Vagina (tissue), 2 donors: Measurements from ENCODE around the gene SEPTIN8. TPM values are rescaled to one million over a fixed set of nuclear protein-coding genes. Genes with fewer than 3 reads are reported as not detected.
A peak's percentile ranks its signal among the peaks of the same experiment; 100 is the strongest.

Experiments used
- DNase-seq, 2 donors: peaks; one replicate each; pipeline ENCODE4 v3.0.0-alpha.2; 2017; ENCODE audit errors: extremely low spot score in 2 of 2
- H3K27ac ChIP-seq: fragments of 200-600 bp; sonication (generic); one replicate; pipeline ENCODE4 v1.5.1; 2019
- H3K27me3 ChIP-seq: fragments of 200-600 bp; sonication (generic); one replicate; pipeline ENCODE4 v1.5.1; 2019
- H3K36me3 ChIP-seq, 2 donors: fragments of 200-600 bp; sonication (generic); one replicate each; pipeline ENCODE4 v1.5.1; 2017 to 2019
- H3K4me1 ChIP-seq: fragments of 200-600 bp; sonication (generic); one replicate; pipeline ENCODE4 v1.5.1; 2019
- H3K4me3 ChIP-seq, 2 donors: fragments of 200-600 bp; sonication (generic); 1 replicate in 1 of 2; 2 replicates in 1 of 2; pipeline ENCODE4 v1.5.1; 2016 to 2019
- H3K9me3 ChIP-seq: fragments of 200-600 bp; sonication (generic); one replicate; pipeline ENCODE4 v1.5.1; 2019
- POLR2A ChIP-seq, 2 donors: fragments of 450-650 bp; IDR thresholded peaks; one replicate each; pipeline ENCODE4 v1.6.1; 2017; ENCODE audit warnings: antibody characterized with exemption in 2 of 2, mild to moderate bottlenecking in 2 of 2, moderate library complexity in 2 of 2
- POLR2AphosphoS5 ChIP-seq, 2 donors: sonication (generic); formaldehyde crosslinking; IDR thresholded peaks; one replicate each; pipeline ENCODE4 v1.9.0; 2017; ENCODE audit warnings: antibody characterized with exemption in 2 of 2, mild to moderate bottlenecking in 2 of 2, low read depth in 1 of 2; ENCODE audit not compliant: insufficient read depth in 1 of 2
- intact Hi-C: fragments of 100-400 bp; cut with DNase I; formaldehyde crosslinking; loops from one replicate; pipeline ENCODE4 v1.15.1; 2023
- total RNA-seq: library from RNA; depleted of rRNA; stranded (reverse); fragments of >200 nt; gene quantifications from one replicate; pipeline ENCODE4 v1.2.3, GENCODE V29; 2016
- TF ChIP-seq, protein P1 (sequence below), 3 experiments: fragments of 450-650 bp in 2 of 3; fragments of 200-600 bp in 1 of 3; sonication (generic) in 1 of 3; IDR thresholded peaks; one replicate each; pipeline ENCODE4 v1.5.1; 2017 to 2019; ENCODE audit warnings: antibody characterized with exemption in 3 of 3, mild to moderate bottlenecking in 2 of 3, moderate library complexity in 2 of 3

SEPTIN8 gene
- total RNA-seq, 1 donor from 2014 or later = 52.8 TPM

DNA sequence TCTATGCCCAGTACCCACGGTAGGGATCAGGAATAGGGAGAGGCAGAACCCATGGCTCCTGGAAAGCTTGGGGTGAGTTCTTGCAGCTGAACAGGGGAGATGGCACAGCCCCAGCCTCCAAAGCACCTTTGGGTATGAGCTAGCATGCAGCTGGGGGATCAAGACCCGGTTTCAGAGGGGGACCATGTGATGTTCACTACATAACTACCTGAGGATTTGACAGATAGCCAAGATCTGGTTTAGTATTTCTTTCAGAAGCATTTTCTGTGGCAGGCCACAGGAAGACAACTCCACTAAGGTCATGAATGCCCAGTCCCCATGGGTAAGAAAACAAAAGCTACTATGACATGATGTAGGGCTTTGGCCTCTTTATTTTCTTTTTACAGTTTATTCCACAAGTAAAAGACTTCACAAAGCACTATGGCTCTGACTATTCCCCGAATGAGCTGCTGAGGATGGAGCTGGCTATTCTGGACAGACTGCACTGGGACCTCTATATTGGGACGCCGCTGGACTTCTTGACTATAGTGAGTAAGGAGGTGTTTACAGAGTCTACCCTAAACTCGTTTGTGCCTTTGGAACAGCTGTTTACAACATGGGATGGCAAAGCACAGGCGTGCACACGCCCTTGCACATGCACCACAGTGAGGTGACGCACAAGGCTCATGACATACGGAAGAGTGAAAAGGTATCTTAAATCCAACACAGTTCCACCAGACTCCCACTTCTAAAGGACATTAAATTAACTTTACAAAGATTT, 26.4 kb downstream of the SEPTIN8 start:
- intact Hi-C loops = no loop called here
- TF ChIP-seq POLR2AphosphoS5 (IDR thresholded peaks at IDR 0.05; ENCODE audit: insufficient read depth in 1 of 2, low read depth in 1 of 2) (no peak), POLR2A (IDR thresholded peaks at IDR 0.05) (no peak)
- TF ChIP-seq, protein P1, sequence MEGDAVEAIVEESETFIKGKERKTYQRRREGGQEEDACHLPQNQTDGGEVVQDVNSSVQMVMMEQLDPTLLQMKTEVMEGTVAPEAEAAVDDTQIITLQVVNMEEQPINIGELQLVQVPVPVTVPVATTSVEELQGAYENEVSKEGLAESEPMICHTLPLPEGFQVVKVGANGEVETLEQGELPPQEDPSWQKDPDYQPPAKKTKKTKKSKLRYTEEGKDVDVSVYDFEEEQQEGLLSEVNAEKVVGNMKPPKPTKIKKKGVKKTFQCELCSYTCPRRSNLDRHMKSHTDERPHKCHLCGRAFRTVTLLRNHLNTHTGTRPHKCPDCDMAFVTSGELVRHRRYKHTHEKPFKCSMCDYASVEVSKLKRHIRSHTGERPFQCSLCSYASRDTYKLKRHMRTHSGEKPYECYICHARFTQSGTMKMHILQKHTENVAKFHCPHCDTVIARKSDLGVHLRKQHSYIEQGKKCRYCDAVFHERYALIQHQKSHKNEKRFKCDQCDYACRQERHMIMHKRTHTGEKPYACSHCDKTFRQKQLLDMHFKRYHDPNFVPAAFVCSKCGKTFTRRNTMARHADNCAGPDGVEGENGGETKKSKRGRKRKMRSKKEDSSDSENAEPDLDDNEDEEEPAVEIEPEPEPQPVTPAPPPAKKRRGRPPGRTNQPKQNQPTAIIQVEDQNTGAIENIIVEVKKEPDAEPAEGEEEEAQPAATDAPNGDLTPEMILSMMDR (IDR thresholded peaks at IDR 0.05) = no peak

GRCh38 chr5:132749506-132749905, 27.5 kb downstream of the SEPTIN8 start:
- Histone ChIP-seq H3K4me3 (no peak overlapping the region), H3K4me1 (peaks cover 6% of the 10 kb centered on the region), H3K27me3 (no peaks in the 10 kb centered on the region), H3K9me3 (no peaks in the 10 kb centered on the region), H3K27ac (no peak overlapping the region), H3K36me3 (no peaks in the 10 kb centered on the region)
- no peak for TF ChIP-seq POLR2AphosphoS5 (IDR thresholded peaks at IDR 0.05; ENCODE audit: insufficient read depth in 1 of 2, low read depth in 1 of 2)
- TF ChIP-seq, protein P1 (IDR thresholded peaks at IDR 0.05) = no peak
- TF ChIP-seq POLR2A (IDR thresholded peaks at IDR 0.05) = no peak
- intact Hi-C loops = no loop called here
- no peak for DNase-seq

More for the DNA sequence above, 26.4 kb downstream of the SEPTIN8 start:
- Histone ChIP-seq H3K27me3 (no peaks in the 10 kb centered on the region), H3K9me3 (no peaks in the 10 kb centered on the region), H3K4me3 (no peak overlapping the region), H3K27ac (no peak overlapping the region), H3K36me3 (no peaks in the 10 kb centered on the region), H3K4me1 (peaks cover 6% of the 10 kb centered on the region)
- no peak for DNase-seq

DNA sequence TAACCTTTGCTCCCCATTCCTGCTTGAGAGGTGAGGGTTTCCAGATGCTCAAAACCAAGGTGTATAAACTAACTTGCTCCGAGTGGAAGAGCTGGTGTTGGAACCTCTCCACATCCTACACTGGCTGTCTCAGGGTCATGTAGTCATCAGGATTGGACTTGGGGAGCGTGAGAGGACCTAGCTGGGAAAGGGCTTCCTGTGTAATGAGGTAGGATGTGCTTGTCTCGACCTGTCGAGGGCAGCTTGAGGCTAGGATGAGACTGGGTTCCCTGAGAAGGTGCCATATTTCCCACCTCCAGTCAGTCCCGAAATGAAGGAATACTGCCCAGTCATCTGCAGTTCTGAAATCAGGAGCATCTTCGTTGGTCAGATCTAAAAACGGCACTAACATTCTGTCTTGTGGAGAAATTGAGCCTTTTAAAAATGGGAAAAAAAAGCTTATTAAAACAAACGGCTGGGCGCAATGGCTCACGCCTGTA, 28.5 kb downstream of the SEPTIN8 start:
- Histone ChIP-seq H3K9me3 (no peaks in the 10 kb centered on the region), H3K4me3 (no peak overlapping the region), H3K36me3 (no peaks in the 10 kb centered on the region), H3K27me3 (no peaks in the 10 kb centered on the region), H3K27ac (no peak overlapping the region), H3K4me1 (peaks cover 6% of the 10 kb centered on the region)
- DNase-seq = no peak
- intact Hi-C loops = no loop called here
- no peak for TF ChIP-seq POLR2AphosphoS5 (IDR thresholded peaks at IDR 0.05; ENCODE audit: insufficient read depth in 1 of 2, low read depth in 1 of 2)

DNA sequence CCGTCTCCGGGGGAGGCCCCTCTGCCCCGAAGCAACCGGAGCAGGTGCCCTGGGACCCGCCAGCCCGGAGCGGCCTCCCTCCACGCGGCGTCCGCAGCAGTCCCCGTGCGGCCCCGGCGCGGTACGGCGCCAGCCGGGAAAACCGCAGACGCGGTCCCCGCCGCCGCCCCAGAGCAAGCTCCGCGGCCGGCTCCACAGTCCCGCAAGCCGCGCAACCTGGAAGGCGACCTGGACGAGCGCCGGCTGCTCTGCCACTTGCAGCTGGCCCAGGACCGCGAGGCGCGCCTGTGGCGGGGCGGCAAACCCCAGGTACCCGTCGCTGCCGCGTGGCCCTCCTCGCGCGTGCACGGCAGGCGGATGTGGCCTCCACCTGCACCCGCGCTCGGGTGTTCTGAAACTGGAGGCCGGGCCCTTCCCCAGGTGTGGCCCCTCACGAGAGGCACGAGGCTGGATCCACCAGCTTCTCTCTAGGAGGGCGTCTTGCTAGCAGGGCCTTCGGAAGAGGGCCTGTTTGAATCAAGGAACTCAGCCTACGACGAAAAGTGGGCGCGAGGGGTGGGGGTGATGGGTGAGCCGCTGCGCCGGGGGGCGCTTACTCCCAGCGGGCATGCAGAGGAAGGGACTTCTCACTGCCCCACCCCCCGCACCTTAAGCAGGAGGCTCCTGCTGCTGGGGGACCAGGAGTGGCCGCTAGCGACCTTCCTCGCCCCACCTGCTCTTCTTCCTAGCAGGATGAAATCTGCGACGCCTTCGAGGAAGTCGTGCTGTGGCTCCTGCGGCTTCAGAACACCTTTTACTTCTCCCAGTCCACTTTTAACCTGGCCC, 29.2 kb downstream of the SEPTIN8 start:
- no peak for DNase-seq
- Histone ChIP-seq H3K4me3 (peak overlapping the region; percentile 43), H3K27ac (no peak overlapping the region), H3K36me3 (no peaks in the 10 kb centered on the region), H3K9me3 (no peaks in the 10 kb centered on the region), H3K4me1 (peaks cover 6% of the 10 kb centered on the region), H3K27me3 (no peaks in the 10 kb centered on the region)
- TF ChIP-seq, protein P1 (IDR thresholded peaks at IDR 0.05) = no peak
- TF ChIP-seq POLR2AphosphoS5 (IDR thresholded peaks at IDR 0.05; ENCODE audit: insufficient read depth in 1 of 2, low read depth in 1 of 2) (no peak), POLR2A (IDR thresholded peaks at IDR 0.05) (no peak)
- intact Hi-C loops = no loop called here

DNA sequence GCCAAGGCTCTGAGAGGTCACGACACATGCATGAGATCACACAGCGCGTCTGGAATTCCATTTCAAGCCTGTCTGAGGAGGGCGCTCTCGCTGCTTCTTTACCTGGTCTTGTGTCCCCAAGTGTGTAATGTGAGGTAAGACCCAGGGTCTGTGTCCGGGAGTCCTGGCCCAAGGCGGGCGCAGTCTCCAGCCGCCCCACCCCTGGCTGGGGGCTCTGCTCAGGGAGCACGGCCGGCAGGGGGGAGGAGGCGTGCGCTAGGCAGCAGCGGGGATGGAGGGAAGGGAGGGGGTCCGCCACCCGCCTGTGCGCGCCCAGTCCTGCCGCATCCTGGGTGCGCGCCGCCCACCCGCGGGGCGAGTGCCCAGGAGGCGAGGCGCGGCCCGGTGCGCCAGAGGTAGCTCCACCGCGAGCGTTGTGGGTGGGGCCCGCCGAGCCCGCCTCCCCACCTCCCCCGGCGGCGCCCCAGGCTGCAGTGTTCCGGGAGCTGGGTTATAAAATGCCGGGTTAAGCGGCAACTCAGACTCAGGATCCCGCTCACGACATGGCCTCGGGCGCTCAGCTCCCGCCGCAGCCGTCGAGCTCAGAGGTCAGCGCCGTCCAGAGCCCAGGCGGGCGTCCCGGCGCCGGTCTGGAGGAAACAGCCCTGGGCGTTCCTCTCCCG, 30.0 kb downstream of the SEPTIN8 start, which contains the start of gene CCNI2:
CCNI2 (plus strand) TSS at position 473 of the 662 bp plus-strand sequence; CDS start at position 543, 70 bp downstream.
- Histone ChIP-seq H3K4me3 (peak within 1 kb of the TSS; percentile 43), H3K4me1 (peaks cover 6% of the 10 kb centered on the region), H3K9me3 (no peaks in the 10 kb centered on the region), H3K27ac (peak within 1 kb of the TSS; percentile 14), H3K36me3 (no peaks in the 10 kb centered on the region), H3K27me3 (no peaks in the 10 kb centered on the region)
- intact Hi-C loops = no loop called here
- TF ChIP-seq, protein P1 (IDR thresholded peaks at IDR 0.05) = no peak
- TF ChIP-seq POLR2AphosphoS5 (IDR thresholded peaks at IDR 0.05; ENCODE audit: insufficient read depth in 1 of 2, low read depth in 1 of 2) (no peak), POLR2A (IDR thresholded peaks at IDR 0.05) (no peak)
- no peak for DNase-seq
